ENCODE results near the gene SNPH.
"Not testable (repeated sequence)": the region's sequence is repeated elsewhere in the genome, so short reads cannot be mapped to it uniquely, and the experiment has no call there.

Gene SNPH

DNA sequence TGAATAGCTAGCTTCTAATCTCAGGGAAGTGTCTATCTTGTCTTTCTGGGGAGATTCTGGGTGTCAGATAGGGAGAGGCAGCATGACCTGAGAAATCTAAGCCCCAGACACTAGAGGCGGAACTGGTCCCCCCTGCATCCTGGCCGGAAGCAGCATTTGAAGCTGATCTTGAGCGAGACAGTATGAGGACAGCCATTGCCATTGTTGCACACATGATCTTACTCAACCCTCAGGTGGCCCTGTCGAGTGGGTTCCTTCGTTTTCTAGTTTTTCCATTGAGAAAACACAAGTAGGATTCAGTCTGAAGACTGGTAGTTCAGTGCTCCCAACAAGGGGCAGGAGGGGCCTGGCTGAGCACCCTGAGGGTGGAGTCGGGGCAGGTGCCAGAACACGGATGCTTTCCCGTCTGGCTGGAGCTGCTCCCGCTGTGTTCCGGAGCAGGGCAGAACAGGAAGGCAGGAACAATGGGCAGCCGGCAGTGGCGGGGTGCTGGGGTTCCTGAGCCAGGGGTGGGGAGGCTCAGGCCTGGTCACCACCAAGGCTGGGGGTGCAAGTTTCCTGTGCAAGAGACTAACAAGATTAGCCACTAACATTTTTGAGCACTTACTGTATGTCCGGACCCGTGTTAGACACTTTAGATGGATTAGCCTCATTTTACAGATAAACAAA lies 70.7 kb downstream of the SNPH start:
- no peaks in the 10 kb centered on the region for H3K9me3 ChIP-seq
- H3K36me3 ChIP-seq, result no peaks in the 10 kb centered on the region
- H3K4me3 ChIP-seq (ENCODE audit: low read depth, low read length), result no peak overlapping the region
- no peaks in the 10 kb centered on the region for H3K27me3 ChIP-seq
- TF ChIP-seq, protein P1, sequence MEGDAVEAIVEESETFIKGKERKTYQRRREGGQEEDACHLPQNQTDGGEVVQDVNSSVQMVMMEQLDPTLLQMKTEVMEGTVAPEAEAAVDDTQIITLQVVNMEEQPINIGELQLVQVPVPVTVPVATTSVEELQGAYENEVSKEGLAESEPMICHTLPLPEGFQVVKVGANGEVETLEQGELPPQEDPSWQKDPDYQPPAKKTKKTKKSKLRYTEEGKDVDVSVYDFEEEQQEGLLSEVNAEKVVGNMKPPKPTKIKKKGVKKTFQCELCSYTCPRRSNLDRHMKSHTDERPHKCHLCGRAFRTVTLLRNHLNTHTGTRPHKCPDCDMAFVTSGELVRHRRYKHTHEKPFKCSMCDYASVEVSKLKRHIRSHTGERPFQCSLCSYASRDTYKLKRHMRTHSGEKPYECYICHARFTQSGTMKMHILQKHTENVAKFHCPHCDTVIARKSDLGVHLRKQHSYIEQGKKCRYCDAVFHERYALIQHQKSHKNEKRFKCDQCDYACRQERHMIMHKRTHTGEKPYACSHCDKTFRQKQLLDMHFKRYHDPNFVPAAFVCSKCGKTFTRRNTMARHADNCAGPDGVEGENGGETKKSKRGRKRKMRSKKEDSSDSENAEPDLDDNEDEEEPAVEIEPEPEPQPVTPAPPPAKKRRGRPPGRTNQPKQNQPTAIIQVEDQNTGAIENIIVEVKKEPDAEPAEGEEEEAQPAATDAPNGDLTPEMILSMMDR (IDR thresholded peaks at IDR 0.05; ENCODE audit: low read depth, low read length), result no peak
- H3K4me1 ChIP-seq, result peaks cover 4% of the 10 kb centered on the region
- no peak for DNase-seq

DNA sequence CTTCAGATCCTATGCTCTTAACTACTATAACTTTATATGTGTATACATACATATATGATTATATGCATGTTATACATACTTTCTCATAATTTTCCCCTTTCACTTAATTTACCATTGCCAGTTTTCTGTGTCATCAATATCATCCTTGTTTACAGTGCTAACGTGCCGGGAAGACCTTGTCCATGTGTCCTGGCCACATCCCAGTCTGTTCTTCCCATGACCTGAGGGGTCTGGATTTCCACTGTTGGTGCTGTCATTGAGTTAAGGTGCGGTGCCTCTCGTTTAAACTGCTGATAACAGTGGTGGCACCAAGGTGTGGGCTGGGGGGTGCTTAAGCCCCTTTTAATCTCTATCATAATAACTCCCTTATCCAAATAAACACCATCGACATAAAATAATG lies 71.3 kb downstream of the SNPH start:
- no peaks in the 10 kb centered on the region for H3K9me3 ChIP-seq
- H3K36me3 ChIP-seq, result no peaks in the 10 kb centered on the region
- no peaks in the 10 kb centered on the region for H3K27me3 ChIP-seq
- no peak for DNase-seq
- no peak overlapping the region for H3K4me3 ChIP-seq (ENCODE audit: low read depth, low read length)
- H3K4me1 ChIP-seq, result peaks cover 8% of the 10 kb centered on the region
- TF ChIP-seq, protein P1 (IDR thresholded peaks at IDR 0.05; ENCODE audit: low read depth, low read length), result no peak

DNA sequence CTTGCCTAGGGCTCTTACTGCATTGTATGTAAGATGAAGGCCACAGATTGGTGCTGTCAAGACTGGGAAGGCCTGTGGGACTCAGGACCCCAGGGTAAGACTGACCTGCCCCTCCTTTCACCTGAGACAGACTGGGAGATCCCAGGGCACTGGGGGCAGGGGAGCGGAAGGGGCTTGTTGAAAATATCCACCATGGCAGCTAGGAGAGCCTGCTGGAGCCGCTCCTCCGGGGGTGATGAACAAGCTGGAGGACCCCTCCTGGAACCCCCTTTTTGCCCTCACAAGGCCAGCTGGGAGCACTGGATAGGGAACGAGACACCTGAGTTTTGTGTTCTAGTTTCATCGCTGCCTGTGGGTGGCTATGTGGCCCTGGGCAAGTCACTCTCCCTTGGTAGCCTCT lies 72.0 kb downstream of the SNPH start:
- no peak for DNase-seq
- H3K4me1 ChIP-seq, result peaks cover 8% of the 10 kb centered on the region
- no peak overlapping the region for H3K4me3 ChIP-seq (ENCODE audit: low read depth, low read length)
- TF ChIP-seq, protein P1 (IDR thresholded peaks at IDR 0.05; ENCODE audit: low read depth, low read length), result no peak
- no peaks in the 10 kb centered on the region for H3K36me3 ChIP-seq
- no peaks in the 10 kb centered on the region for H3K9me3 ChIP-seq
- no peaks in the 10 kb centered on the region for H3K27me3 ChIP-seq

DNA sequence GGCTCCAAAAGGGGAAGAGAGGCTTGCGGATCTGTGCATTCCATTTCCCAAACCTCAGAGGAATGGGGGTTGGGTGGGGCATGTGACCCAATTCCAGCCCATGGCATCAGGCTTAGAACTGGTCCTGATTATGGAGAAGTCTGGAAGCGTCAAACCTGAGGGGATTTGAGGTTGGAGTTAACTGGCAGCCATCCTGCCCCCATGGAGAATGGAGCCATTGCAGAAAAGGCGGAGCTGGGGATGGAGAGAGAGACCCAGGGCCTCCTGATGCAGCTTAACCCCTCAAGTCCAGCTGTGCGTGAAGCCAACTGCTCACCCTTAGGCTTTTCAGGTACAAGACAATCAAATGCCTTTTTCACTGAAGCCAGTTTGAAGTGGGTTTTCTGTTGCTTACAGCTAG lies 72.7 kb downstream of the SNPH start:
- Histone ChIP-seq H3K36me3 (no peaks in the 10 kb centered on the region), H3K4me3 (ENCODE audit: low read depth, low read length) (no peak overlapping the region), H3K9me3 (no peaks in the 10 kb centered on the region), H3K4me1 (peaks cover 8% of the 10 kb centered on the region), H3K27me3 (no peaks in the 10 kb centered on the region)
- TF ChIP-seq, protein P1 (IDR thresholded peaks at IDR 0.05; ENCODE audit: low read depth, low read length), result no peak
- no peak for DNase-seq

DNA sequence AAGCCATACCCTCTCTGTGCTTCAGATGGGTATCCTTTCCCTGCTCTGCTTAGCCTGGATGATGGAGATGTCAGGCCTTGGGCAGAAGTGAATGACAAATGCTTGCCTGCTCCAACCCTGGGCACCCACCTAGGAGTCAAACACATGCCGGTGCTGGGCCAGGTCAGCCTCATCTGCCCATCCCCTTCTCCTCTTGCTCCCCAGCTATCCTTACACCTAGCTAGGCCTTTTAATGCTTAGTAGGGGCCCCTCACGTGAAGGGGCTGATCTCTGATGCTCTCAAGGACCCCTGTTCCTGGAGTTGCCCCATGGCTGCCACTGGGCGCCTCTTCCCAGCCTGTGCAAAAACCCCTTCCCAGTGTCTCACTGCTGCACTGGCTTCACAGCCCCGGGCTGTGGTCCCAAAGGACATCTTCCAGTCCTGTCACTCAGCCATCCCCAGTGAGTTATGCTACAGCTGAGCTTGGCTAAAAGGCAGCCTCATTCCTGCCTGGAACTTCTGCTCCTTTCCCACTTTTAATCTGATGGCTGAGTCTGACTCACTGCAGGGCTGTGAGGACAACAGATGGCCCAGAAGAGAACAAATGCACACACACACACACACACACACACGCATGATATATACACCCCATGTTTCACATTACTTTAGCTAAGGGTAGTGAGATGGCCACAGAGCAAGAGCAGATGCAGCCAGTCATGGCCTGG lies 75.6 kb downstream of the SNPH start:
- no peaks in the 10 kb centered on the region for H3K36me3 ChIP-seq
- H3K27me3 ChIP-seq, result no peaks in the 10 kb centered on the region
- DNase-seq, result peak; percentile 67
- no peak overlapping the region for H3K4me3 ChIP-seq (ENCODE audit: low read depth, low read length)
- no peaks in the 10 kb centered on the region for H3K9me3 ChIP-seq
- TF ChIP-seq, protein P1 (IDR thresholded peaks at IDR 0.05; ENCODE audit: low read depth, low read length), result no peak
- peaks cover 8% of the 10 kb centered on the region for H3K4me1 ChIP-seq

DNA sequence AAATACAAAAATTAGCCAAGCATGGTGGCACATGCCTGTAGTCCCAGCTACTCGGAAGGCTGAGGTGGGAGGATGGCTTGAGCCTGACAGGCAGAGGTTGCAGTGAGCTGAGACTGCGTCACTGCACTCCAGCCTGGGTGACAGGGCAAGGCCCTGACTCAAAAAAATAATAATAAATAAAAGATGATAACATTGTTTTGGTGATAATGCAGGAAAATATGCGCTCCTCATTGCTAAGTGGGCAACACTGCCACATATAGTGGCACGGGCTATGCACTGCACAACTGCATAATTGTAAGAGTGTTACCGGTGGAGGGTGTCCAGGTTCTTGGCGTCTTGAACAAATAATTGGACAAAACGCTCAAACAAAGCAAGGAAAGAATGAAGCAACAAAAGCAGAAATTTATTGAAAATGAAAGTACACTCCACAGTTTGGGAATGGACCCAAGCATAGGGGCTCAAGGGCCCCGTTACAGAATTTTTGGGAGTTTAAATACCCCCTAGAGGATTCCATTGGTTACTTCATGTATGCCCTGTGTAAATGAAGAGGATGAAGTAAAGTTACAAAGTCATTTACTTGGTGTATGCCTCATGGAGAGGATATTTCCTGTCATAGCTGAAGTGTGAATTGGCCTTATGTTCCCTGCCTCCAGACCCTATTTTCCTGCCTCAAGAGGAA lies 77.5 kb downstream of the SNPH start:
- H3K4me3 ChIP-seq (ENCODE audit: low read depth, low read length); DNase-seq; H3K36me3 ChIP-seq; H3K27me3 ChIP-seq; H3K9me3 ChIP-seq; H3K4me1 ChIP-seq: not testable (repeated sequence)
